ENCODE results near the gene SNTG2.

- no peak for TF ChIP-seq CTCF (IDR thresholded peaks at IDR 0.05)
- no peak for TF ChIP-seq POLR2A (IDR thresholded peaks at IDR 0.05)
Measured at GRCh38 chr2:1045109-1045508, 94.5 kb downstream of the SNTG2 start.
